Stimulated activated CD8-positive, alpha-beta memory T cell treated with anti-CD3 and anti-CD28 coated beads, Interleukin-4, amount 100 ng/mL, for 24 hours (primary cell): Measurements from ENCODE around the gene WNK2.
"Not testable (repeated sequence)": the region's sequence is repeated elsewhere in the genome, so short reads cannot be mapped to it uniquely, and the experiment has no call there.

Source experiments
- DNase-seq: peaks from one replicate; pipeline ENCODE4 v3.0.0-alpha.2; 2020; ENCODE audit warnings: low read depth

The WNK2 gene

DNA sequence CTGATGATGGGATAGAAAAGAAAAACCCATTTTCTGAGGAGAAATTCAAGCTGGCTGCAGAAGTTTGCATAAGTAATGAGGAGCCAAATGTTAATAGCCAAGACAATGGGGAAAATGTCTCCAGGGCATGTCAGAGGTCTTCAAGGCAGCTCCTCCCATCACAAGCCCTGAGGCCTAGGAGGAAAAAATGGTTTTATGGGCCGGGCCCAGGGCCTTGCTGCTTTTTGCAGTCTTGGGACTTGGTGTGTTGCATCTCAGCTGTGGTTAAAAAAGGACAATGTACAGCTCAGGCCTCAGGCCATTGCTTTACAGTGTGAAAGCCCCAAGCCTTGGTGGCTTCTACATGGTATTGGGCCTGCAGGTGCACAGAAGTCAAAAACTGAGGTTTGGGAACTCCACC, 154.3 kb downstream of the WNK2 start:
- DNase-seq: not testable (repeated sequence)

DNA sequence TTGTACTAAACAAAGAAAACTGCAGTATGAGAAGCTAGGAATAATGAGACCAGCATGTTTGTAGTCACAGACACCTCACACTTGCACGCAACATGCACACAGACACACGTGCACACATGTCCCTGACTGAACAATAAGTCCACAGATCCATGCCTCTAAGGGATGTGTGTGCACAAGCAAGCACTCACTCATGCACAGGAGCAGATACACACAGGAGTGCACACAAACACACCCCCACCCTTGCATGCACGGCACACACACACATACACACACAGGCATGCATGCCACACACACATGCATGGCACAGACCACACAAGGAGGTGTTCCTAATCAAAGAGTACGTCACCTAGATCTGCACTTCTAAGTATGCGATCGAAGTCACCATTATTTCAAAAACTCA, 156.2 kb downstream of the WNK2 start:
- no peak for DNase-seq

DNA sequence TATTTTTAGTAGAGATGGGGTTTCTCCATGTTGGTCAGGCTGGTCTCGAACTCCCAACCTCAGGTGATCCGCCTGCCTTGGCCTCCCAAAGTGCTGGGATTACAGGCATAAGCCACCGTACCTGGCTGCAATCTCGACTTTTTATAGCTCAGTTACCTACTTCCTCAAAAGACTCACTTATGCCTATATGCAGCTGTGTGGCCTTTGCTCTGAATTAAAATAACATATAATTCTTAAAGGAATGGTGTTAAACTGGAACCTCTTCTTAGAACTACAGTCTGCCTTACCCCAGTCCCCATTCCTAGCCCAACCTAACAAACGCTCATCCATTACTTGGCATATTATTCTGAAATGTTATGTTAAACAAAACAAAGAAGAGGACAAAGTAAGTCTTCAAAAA, 157.9 kb downstream of the WNK2 start:
- DNase-seq: not testable (repeated sequence)

DNA sequence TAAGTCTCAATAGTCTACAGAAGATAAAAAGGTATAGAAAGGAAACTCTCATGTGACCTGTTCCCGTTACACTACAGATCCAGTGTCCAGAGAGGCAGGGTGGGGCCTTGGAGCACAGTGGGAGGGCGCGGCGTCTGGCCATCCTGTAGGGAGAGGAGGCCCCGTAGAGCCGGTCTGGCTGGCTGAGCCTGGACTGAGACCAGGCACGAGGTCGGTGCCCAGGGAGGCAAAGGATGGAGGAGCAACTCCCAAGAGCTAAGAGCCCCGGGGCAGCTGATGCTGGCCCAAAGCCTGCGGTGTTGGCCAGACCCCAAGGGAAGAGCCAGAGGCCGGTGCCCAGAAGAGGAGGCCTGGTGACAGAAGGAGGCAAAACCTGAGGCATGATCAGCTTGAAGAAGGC, 158.5 kb downstream of the WNK2 start:
- not testable (repeated sequence) for DNase-seq

DNA sequence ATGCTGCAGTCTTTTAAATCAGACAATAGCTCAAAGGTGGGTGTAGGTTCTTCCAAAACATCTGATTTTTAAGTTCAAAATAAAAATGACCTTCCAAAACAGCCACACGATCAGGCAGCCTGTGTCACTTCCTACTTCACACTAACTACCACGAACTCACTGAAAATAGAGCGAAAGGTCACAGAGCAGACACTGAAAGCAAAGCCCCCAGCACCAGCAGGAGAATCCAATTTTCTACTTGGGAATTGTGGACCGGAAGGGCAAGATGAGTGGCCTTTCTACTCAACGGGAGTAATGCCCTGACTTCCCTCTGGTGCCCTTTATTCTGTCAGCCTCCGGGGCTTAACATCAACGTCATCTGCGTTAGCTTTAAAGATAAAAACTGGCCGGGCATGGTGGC, 159.7 kb downstream of the WNK2 start:
- DNase-seq: no peak

DNA sequence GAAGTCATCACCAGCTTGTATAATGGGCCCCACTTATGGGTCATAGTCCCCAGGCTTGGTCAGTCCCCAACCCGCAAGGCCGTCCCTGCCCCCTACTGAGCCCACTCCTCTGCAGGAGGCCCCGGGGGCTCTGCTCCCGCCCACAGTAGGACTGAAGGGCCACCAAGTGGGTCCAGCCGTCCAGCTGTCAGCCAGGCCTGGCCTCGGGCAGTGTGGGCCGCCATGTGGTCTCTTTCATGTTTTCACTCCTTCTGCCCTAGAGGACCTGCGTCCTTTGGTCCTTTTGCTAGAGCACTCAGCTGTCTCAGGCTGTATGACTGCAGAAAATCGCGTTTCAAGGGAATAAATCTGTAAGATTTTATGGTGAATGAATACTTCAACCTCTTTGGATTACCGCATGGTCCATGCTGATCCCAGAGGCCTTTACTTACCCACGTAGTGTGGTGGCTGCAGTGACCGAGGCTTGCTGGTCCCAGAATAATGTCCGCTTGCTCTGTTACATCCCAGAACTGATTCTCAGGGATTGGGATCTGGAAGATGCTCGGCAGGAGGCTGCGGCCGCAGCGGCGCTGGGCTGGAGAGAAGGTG, 161.8 kb downstream of the WNK2 start:
- no peak for DNase-seq

DNA sequence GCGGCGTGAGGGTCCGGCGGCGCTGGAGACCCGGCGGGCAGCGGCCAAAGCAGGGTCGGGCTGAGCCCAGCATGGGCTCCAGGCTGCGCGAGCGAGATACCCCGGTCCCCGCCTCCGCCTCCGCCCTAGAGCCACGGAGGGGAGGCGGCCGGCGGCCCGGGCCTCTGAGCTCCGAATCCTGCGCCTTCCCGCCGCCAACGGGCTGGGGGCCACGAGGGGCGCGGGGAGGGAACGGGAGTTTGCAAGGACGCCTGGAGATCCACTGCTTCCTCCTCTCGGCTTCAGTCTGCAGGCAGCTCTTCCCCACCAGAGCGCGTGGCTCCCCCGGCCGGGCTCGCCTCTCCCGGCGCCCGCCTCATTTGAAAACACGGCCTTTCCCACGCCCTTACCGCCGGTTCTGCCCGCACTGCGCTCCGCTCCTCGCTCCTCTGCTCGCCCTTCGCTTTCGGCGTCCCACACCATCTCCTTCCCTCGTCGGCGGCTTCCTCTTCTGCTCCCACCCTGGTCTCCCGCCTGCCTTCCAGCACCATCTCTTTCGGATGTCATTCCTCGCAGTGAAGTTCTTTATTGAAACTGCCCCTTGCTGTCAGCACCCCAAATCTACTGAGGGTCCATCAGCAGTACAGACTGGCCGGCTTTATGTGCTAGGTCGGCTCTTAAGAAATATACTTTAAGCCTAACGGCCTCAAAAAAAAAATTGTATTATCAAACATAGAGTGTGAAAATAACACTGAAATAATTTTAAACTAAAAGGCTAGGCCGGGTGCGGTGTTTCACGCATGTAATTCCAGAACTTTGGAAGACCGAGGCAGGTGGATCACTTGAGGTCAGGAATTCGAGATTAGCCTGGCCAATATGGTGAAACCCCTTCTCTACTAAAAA, 162.5 kb downstream of the WNK2 start:
- DNase-seq: no peak

DNA sequence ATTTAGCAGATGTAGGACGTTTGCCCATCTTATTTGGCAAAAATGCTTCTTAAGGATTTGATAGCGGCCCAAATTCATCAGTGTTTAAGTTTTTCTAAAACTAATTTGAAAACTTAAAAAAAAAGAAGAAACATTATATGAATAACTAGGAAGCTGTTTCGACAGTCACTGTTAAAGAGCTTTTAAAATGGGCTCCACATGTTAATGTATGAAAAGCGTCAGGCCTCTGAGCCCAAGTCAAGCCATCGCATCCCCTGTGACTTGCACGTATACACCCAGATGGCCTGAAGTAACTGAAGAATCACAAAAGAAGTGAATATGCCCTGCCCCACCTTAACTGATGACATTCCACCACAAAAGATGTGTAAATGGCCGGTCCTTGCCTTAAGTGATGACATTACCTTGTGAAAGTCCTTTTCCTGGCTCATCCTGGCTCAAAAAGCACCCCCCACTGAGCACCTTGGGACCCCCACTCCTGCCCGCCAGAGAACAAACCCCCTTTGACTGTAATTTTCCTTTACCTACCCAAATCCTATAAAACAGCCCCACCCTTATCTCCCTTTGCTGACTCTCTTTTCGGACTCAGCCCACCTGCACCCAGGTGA, 163.5 kb downstream of the WNK2 start:
- not testable (repeated sequence) for DNase-seq

DNA sequence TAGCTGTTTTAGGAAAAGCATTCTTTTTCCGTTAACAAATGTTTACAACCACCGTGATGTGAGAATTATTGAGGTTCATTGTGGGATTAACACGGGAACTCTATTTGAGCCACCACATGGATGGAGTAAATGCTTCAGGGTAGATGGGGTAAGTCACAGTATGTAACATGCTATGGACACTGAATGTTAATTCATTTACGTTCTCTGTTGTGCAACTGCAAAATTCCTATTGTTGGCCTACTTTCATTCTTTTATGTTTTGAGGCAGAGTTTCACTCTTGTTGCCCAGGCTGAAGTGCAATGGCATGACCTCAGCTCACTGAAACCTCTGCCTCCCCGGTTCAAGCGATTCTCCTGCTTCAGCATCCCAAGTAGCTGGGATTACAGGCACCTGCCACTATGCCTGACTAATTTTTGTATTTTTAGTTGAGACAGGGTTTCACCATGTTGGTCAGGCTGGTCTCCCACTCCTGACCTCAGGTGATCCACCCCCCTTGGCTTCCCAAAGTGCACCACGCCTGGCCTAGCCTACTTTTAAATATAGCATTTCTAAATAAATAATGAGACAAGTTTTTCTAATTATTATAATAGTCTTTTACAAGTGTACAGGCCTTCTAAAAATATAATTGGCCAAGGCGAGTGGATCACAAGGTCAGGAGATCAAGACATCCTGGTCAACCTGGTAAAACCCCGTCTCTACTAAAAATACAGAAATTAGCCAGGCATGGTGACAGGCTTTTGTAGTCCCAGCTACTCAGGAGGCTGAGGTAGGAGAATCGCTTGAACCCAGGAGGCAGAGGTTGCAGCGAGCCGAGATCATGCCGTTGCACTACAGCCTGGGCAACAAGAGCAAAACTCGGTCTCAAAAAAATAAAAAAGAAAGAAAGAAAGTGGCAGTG, 169.7 kb downstream of the WNK2 start:
- not testable (repeated sequence) for DNase-seq

DNA sequence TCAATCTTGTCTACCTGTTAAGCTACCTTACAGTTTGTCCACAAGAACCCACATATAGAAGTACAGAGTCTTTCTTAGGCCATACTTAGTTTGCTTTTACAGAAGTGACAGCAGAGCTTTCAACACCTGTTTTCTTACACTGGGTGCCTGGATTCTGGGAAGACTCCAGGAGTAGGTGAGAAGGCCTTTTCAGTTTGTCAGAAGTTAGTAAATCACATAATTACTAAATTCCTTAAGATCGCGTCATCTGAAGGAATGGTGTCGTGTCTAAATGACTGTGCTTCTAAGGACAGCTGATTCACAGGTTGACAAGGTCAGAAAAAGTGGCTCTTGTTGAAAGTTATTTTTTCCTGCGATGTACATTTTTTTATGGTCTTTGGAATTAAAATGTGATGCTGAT, 170.5 kb downstream of the WNK2 start:
- DNase-seq: no peak

DNA sequence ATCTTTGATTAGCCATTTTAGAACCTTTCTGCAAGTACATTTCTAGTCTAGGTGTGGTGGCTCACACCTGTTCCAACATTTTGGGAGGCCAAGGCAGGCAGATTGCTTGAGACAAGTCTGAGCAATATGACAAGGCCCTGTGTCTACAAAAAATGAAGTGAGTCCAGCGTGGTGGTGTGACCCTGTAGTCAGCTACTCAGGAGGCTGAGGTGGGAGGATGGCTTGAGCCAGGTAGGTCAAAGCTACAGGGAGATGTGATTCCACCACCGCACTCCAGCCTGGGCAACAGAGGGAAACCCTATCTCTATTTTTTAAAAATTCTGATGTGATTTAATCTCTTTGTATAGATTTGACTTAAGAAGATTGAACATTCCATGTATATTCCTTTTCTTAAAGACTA, 171.9 kb downstream of the WNK2 start:
- DNase-seq: no peak

DNA sequence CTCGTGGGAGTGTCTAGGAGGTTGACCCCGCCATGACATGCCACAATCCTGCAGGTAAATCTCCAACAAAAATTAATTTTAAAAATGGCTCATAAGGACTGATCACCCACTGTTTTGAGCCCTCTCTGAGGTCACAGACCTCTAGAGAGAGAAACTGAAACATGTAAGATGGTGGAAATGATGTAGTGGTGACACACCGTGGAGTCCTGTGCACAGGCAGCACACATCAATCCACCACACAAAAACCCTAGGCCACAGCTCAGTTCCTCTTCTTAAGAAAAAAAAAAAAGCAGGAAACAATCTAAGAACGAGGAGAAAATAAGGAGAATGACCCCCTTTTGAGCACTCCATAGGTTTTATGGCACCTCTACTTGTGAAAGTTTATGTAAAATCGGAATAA, 173.7 kb downstream of the WNK2 start:
- DNase-seq: no peak

DNA sequence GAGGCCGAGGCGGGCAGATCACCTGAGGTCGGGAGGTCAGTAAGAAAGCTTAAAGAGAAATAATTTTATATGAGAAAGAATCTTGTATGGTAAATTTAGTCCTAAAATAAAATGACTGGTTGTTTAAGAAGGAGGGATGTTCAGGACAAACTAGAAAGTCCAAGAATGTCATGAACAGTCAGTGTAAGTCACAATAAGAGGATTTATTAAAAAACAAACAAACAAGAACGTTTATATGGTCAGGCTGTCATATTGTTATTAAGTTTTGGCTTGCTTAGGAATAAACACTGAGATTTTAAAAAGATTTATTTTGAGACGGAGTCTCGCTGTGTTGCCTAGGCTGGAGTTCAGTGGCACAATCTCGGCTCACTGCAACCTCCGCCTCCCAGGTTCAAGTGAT, 176.0 kb downstream of the WNK2 start:
- DNase-seq: not testable (repeated sequence)

DNA sequence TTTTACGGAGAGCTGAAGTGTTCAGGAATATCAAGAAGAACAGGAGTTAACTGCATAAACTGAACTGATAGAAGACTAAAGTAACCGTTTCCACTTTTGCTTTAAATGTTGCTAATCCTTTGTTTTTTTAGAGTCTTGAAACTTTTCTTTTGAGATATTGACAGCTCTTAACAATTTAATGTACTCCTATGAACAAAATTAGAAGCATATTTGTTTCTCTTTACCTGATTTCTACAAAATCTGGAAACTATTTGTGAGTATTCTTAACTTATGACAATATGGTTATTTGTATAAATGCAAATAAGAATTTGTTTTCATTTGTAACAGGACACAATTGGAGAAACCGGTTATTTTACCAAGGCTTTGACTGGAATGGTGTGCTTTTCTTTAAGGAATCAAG, 178.1 kb downstream of the WNK2 start:
- no peak for DNase-seq

DNA sequence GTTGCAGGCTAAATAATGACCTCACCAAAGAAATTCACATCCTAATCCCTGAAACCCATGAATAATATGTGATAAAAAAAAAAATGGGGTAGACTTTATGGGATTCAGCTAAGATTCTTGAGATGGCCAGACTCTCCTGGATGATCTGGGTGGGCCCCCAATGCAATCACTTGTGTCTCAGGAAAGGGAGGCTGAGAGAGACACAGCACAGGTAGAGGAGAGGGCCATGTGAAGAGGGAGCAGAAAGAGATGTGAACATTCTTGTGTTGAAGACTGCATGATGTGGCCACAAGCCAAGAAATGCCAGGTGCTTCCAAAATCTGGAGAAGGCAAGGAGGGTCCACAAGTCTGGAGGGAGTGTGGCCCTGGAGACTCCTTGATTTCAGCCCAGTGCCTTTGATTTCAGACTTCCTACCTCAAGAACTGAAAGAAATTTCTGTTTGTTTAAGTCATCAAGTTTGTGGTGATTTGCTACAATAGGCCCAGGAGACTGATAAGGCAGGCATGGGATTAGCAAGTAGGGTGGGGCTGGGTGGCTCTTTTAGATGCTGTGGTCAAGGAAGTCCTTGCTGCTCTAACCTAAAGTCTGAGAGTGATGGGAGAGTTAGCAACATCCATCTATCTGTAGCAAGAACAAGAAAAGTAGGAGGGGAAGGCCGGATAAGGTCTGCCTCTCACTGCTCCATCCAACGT, 180.9 kb downstream of the WNK2 start:
- DNase-seq: no peak

DNA sequence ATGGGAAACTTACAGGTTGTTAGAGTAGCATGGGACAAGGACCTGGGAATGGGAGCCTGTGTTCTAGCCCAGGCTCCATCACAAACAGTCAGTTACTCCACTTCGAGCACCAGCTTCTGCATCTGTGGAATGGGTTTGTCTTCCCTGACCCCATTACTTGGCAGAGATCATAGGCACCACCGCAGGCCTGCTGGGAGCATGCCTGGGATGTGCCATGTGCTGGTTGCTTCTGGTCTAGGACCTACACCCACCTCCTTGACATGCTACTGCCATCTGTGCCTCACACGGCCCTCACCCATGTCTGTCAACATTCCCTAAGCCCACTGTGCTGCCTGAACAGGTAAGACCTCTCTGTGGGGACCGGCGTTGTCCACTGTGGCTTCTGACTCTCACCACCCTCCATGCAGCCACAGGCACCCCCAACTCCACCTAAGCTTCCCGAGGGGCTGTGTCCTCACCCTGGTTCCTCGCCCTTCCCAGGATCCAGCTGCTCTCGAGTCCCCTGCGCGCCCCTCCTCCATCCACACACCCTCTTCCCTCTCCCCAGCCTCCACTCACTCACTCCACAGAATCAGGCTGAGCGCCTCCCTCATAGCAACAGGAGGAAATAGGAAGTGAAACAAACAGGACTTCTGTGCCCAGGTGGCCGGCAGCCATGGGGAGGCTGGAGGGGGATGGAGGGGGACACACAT, 181.6 kb downstream of the WNK2 start:
- no peak for DNase-seq

DNA sequence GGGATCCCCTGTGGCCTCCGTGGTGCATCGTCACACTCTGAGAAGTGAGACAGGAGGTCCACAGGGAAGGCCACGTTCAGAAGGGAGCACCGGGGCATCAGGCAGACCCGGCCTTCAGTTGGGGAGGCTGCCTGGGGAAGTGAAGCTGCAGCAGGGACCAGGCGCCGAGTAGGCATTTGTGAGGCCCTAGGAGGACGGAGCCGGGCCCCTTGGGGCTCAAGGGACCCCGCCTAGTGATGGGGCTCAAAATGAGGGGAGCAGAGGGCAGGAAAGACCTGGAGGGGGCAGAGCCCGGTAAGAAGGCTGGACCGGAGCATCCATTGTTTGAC, 182.1 kb downstream of the WNK2 start:
- no peak for DNase-seq

DNA sequence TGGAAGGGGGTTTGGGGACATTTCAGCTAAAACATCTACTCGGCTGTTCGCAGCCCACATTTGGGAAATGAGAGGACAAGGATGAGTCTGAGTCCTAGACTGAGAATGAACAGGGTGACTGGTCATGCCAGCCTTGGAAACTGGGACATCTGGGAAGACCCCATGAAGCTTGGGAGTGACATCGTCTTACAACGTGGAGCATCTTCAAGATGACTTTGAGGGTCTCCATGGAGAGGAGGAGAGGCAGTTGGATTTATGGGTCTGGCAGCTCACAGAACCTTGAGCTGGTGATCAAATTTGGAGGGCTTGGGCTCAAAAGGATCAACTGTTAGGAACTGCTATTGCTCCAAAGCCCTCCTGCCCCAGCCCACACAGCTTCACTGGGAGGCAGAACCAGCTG, 182.5 kb downstream of the WNK2 start:
- not testable (repeated sequence) for DNase-seq

DNA sequence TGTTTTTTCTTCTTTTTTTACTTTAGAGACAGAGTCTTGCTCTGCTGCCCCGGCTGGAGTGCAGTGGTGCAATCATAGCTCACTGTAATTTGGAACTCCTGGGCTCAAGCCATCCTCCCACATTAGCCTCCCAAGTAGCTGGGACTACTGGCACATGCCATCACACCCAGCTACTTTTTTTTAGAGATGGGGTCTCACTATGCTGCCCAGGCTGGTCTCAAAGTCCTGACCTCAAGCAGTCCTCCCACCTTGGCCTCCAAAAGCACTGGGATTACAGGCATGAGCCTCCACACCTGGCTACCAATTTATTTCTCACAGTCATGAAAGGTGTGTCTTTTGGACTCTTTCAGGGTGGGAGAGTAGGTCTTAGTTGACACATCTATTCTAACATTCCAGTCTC, 184.5 kb downstream of the WNK2 start:
- no peak for DNase-seq

DNA sequence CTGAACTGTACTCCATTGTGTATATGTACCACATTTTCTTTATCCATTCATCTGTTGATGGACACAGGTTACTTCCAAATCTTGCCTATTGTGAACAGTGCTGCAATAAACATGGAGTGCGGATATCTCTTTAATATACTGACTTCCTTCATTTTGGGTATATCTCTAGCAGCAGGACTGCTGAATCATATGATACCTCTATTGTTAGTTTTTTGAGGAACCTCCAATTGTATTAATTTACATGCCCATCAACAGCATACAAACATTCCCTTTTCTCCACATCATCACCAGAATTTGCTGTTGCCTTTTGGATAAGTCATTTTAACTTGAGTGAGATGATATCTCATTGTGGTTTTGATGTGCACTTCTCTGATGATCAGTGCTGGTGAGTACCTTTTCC, 185.7 kb downstream of the WNK2 start:
- DNase-seq: no peak
